SU-DHL-6 (cell line): ENCODE data around the gene TRAPPC3L.

ENCODE experiments used
- EZH2phosphoT487 ChIP-seq: fragments of 200-600 bp; sonication (generic), shearing (Covaris generic); conservative IDR thresholded peaks from 2 replicates; pipeline ENCODE4 v1.6.1; 2018; ENCODE audit warnings: mild to moderate bottlenecking, antibody characterized with exemption, low read length, moderate library complexity, mixed read lengths
- TF ChIP-seq, protein P1 (sequence below): fragments of 200-600 bp; sonication (generic); IDR thresholded peaks from one replicate; pipeline ENCODE4 v1.5.1; 2017; ENCODE audit warnings: antibody characterized with exemption, mild to moderate bottlenecking, low read length, moderate library complexity; ENCODE audit not compliant: insufficient read depth, poor library complexity, severe bottlenecking

- TF ChIP-seq, protein P1, sequence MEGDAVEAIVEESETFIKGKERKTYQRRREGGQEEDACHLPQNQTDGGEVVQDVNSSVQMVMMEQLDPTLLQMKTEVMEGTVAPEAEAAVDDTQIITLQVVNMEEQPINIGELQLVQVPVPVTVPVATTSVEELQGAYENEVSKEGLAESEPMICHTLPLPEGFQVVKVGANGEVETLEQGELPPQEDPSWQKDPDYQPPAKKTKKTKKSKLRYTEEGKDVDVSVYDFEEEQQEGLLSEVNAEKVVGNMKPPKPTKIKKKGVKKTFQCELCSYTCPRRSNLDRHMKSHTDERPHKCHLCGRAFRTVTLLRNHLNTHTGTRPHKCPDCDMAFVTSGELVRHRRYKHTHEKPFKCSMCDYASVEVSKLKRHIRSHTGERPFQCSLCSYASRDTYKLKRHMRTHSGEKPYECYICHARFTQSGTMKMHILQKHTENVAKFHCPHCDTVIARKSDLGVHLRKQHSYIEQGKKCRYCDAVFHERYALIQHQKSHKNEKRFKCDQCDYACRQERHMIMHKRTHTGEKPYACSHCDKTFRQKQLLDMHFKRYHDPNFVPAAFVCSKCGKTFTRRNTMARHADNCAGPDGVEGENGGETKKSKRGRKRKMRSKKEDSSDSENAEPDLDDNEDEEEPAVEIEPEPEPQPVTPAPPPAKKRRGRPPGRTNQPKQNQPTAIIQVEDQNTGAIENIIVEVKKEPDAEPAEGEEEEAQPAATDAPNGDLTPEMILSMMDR: no peak
- TF ChIP-seq EZH2phosphoT487: no peak
Measured at GRCh38 chr6:116564921-116565872, 19.7 kb upstream of the TRAPPC3L start.
